Endothelial cell of umbilical vein (primary cell): ENCODE data around the gene TADA1. TPM values are rescaled to one million over a fixed set of nuclear protein-coding genes. Genes with fewer than 3 reads are reported as not detected.
A peak's percentile ranks its signal among the peaks of the same experiment; 100 is the strongest.

Source experiments
- BruUV-seq: library from RNA; stranded (reverse); fragments of 400-500 nt; replicated peaks from 2 replicates; lab custom pipeline; 2021; lab: Mats Ljungman, UMichigan
- CTCF ChIA-PET: fragments of 300-600, 350-600 bp; sonication (Branson Sonifier 250); formaldehyde crosslinking; loops from one replicate; lab custom pipeline; 2021; ENCODE audit warnings: antibody characterized with exemption, inconsistent platforms; lab: Charles Lee
- POLR2A ChIA-PET: fragments of 300-600, 350-600 bp; sonication (Branson Sonifier 250); formaldehyde crosslinking; loops from one replicate; lab custom pipeline; 2021; ENCODE audit warnings: antibody characterized with exemption, inconsistent platforms; lab: Charles Lee
- DNase-seq: peaks from one replicate; pipeline ENCODE4 v3.0.0-alpha.2; 2011; ENCODE audit warnings: low read depth, low spot score
- FAIRE-seq: peaks from 2 replicates; lab custom pipeline; 2011; peaks lifted over from hg19 to GRCh38; lab: Jason Lieb, UNC
- H2AFZ ChIP-seq: 2 replicates; pipeline ENCODE4 v1.6.0; 2012; ENCODE audit warnings: low read depth, low read length, control low read depth, inconsistent platforms
- H3K27ac ChIP-seq: 2 replicates; pipeline ENCODE4 v1.5.1; 2011; ENCODE audit warnings: low read depth, mild to moderate bottlenecking, control low read depth, low read length, moderate library complexity; ENCODE audit not compliant: insufficient read depth
- H3K27me3 ChIP-seq, 2 experiments: 2 replicates each; pipeline versions ENCODE4 v1.6.0 to v1.6.1; 2011; ENCODE audit warnings: low read length in 2 of 2, mixed read lengths in 1 of 2; ENCODE audit not compliant: control insufficient read depth in 2 of 2, insufficient read depth in 2 of 2
- H3K36me3 ChIP-seq, 2 experiments: 2 replicates in 1 of 2; 3 replicates in 1 of 2; pipeline ENCODE4 v1.5.1; 2011; ENCODE audit warnings: low read length in 2 of 2, mild to moderate bottlenecking in 1 of 2, moderate library complexity in 1 of 2; ENCODE audit not compliant: control insufficient read depth in 2 of 2, insufficient read depth in 2 of 2; ENCODE audit errors: extremely low read depth in 1 of 2
- H3K4me1 ChIP-seq: 3 replicates; pipeline ENCODE4 v1.5.1; 2011; ENCODE audit warnings: mild to moderate bottlenecking, low read length; ENCODE audit not compliant: control insufficient read depth, insufficient read depth; ENCODE audit errors: extremely low read depth
- H3K4me2 ChIP-seq: 2 replicates; pipeline ENCODE4 v1.6.1; 2011; ENCODE audit warnings: low read length, control low read depth, mixed read lengths; ENCODE audit not compliant: insufficient read depth
- H3K4me3 ChIP-seq, 3 experiments: fragments of 200-600 bp in 1 of 3; sonication (generic), shearing (Covaris generic) in 1 of 3; replicated peaks in 1 of 3; 2 replicates each; pipeline ENCODE4 v1.5.1; 2011 to 2016; ENCODE audit warnings: control low read depth in 3 of 3, low read length in 3 of 3, mild to moderate bottlenecking in 2 of 3, inconsistent platforms in 1 of 3, low read depth in 1 of 3, moderate library complexity in 1 of 3; ENCODE audit not compliant: insufficient read depth in 1 of 3
- H3K79me2 ChIP-seq: 2 replicates; pipeline ENCODE4 v1.6.0; 2012; ENCODE audit warnings: low read length, inconsistent platforms; ENCODE audit not compliant: control insufficient read depth, insufficient read depth
- H3K9ac ChIP-seq: replicated peaks from 2 replicates; pipeline ENCODE3; 2011; ENCODE audit warnings: low read length, control low read depth; ENCODE audit not compliant: insufficient read depth; ENCODE audit errors: extremely low read depth
- H3K9me1 ChIP-seq: replicated peaks from 3 replicates; pipeline ENCODE4 v1.6.0; 2011; ENCODE audit warnings: mild to moderate bottlenecking, low read length; ENCODE audit not compliant: control insufficient read depth, insufficient read depth; ENCODE audit errors: extremely low read depth
- H3K9me3 ChIP-seq: replicated peaks from 2 replicates; pipeline ENCODE4 v1.5.1; 2012; ENCODE audit warnings: low read length, inconsistent platforms; ENCODE audit not compliant: control insufficient read depth, insufficient read depth
- H4K20me1 ChIP-seq: replicated peaks from 2 replicates; pipeline ENCODE3; 2011; ENCODE audit warnings: mild to moderate bottlenecking, low read length; ENCODE audit not compliant: control insufficient read depth, insufficient read depth; ENCODE audit errors: extremely low read depth
- EZH2 ChIP-seq: IDR thresholded peaks from 2 replicates; pipeline ENCODE4 v1.6.1; 2012; ENCODE audit warnings: borderline replicate concordance, low read depth, mild to moderate bottlenecking, moderate library complexity, low read length, inconsistent platforms; ENCODE audit not compliant: severe bottlenecking
- GATA2 ChIP-seq: IDR thresholded peaks from 2 replicates; pipeline ENCODE4 v1.7.0; 2011; ENCODE audit warnings: low read depth, mild to moderate bottlenecking, moderate library complexity, mixed read lengths, low read length; ENCODE audit not compliant: insufficient read length, insufficient read depth
- dilution Hi-C: fragments of 300-500 bp; cut with MboI; formaldehyde crosslinking; loops from one replicate; pipeline ENCODE4 v1.15.0; 2019; ENCODE audit warnings: low sequenced_read_pairs; ENCODE audit not compliant: extremely low pct_ligation_motif_present
- intact Hi-C: fragments of 100-400 bp; cut with micrococcal nuclease; formaldehyde crosslinking; loops from one replicate; pipeline ENCODE4 v1.10.0; 2022
- polyA plus RNA-seq, 4 experiments: library from polyadenylated mRNA; depleted of rRNA in 3 of 4; stranded (reverse) in 3 of 4; unstranded in 1 of 4; fragments of >200 nt; gene quantifications; 2 replicates each; pipeline versions ENCODE4 v1.2.1 to v1.2.3, GENCODE V29; 2011 to 2012; ENCODE audit warnings: missing spikeins in 1 of 4
- total RNA-seq: library from RNA; stranded (reverse); gene quantifications from 2 replicates; pipeline ENCODE4 v1.2.3, GENCODE V29; 2021
- TF ChIP-seq, protein P1 (sequence below), 2 donors: IDR thresholded peaks; 1 replicate in 1 of 2; 2 replicates in 1 of 2; pipeline ENCODE4 v1.5.1; 2011; ENCODE audit warnings: low read length in 2 of 2, mild to moderate bottlenecking in 2 of 2, moderate library complexity in 2 of 2, control low read depth in 1 of 2, inconsistent platforms in 1 of 2, low read depth in 1 of 2; ENCODE audit not compliant: insufficient read depth in 1 of 2; ENCODE audit errors: extremely low read depth in 1 of 2

The TADA1 gene
- total and polyA plus RNA-seq, 2 donors (not counting 3 experiments of a cell fraction or from before 2014, with no cell fraction given): 7.0 to 7.9 TPM

DNA sequence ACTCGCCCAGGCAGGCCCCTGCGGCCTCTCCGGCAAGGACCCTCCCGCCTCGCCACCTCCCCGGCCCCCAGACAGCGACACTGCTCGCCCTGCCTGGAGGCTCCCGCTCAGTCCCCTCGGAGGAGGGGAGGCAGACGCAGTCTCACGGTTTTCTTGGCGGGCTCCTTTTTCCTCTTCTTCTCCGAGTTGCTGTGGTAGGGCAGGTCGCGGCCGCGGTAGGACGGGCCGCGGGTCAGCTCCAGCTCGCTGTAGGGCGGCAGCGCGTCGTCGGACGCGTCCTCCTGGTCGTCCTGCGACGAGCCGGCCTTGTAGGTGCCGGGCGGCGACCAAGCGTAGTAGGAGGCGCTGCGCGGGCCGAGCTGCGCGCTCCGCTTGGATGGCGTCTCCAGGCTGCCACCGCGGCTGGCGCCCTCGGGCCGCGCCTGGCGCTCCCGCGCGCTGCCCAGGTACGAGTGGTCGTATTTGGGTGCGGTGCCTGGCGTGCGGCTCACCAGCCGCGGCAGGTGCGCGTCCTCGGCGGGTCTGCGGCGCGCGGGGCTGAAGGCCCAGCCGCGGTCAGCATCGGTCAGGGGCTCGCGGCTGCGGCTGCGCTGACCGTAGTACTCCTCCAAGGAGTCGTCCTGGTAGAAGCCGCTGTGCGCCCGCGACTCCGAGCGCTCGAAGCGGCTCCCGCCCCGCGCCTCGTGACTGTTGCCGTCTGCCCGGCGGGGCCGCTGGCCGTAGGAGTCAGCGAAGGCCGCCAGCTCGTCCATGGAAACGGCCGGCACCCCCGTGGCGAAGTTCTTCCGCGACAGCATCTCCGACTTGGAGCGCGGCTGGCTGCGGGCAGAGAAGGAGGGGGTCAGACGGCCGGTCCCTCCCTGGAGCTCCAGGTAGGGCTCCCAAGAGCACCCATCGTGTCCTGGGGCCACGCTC, 44.8 kb upstream of the TADA1 start:
- TF ChIP-seq GATA2 (no peak), EZH2 (peak; percentile 93)
- H2AFZ ChIP-seq: no peak overlapping the region
- H3K9ac ChIP-seq: no peak overlapping the region
- FAIRE-seq (no peak), DNase-seq (no peak)
- no peaks in the 10 kb centered on the region for H3K9me3 ChIP-seq
- H3K27me3 ChIP-seq: peaks cover 42 to 55% of the 10 kb centered on the region in 2 experiments
- H3K79me2 ChIP-seq: no peaks in the 10 kb centered on the region
- CTCF ChIA-PET: interaction anchor here (0.7 kb wide), 1 partner anchor 9 kb away, joined by 3 read pairs; no protein-coding TSS in a partner anchor
- H3K4me2 ChIP-seq: no peak overlapping the region
- H3K27ac ChIP-seq: no peak overlapping the region
- no peaks in the 10 kb centered on the region for H3K9me1 ChIP-seq
- no peaks in the 10 kb centered on the region for H4K20me1 ChIP-seq
- H3K4me1 ChIP-seq: no peaks in the 10 kb centered on the region
- no peak overlapping the region for H3K4me3 ChIP-seq
- POLR2A ChIA-PET: no interaction called here
- dilution Hi-C loops (no loop called here), intact Hi-C loops (no loop called here)
- H3K36me3 ChIP-seq: no peaks in the 10 kb centered on the region
- BruUV-seq: no TSS peak

DNA sequence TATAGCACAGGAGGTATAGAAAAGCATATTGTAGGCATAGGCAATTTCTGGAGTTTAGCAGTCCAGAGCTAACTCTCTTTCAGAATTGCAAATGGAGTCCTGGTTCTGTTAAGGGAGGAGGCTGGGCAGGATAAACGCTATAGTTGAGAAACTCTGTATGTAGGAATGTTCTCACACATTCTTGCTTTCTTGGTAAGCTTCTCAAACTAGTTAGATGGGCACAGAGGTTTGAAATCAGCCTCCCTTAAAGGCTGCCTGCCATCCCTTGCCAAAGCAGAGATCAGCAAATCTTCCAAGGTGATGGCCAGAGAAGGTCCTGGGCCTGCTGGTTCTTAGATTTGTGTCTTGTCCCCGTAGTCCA, 42.9 kb upstream of the TADA1 start:
- CTCF ChIA-PET: interaction anchor here (1.8 kb wide), 1 partner anchor 9 kb away, joined by 13 read pairs; no protein-coding TSS in a partner anchor
- H3K79me2 ChIP-seq: no peaks in the 10 kb centered on the region
- no peaks in the 10 kb centered on the region for H3K9me1 ChIP-seq
- POLR2A ChIA-PET: no interaction called here
- FAIRE-seq (no peak), DNase-seq (no peak)
- H3K4me2 ChIP-seq: no peak overlapping the region
- H3K9me3 ChIP-seq: no peaks in the 10 kb centered on the region
- H2AFZ ChIP-seq: no peak overlapping the region
- H4K20me1 ChIP-seq: no peaks in the 10 kb centered on the region
- H3K27ac ChIP-seq: no peak overlapping the region
- H3K9ac ChIP-seq: no peak overlapping the region
- H3K36me3 ChIP-seq: no peaks in the 10 kb centered on the region
- H3K4me3 ChIP-seq: no peak overlapping the region
- intact Hi-C loops (no loop called here), dilution Hi-C loops (no loop called here)
- TF ChIP-seq, protein P1, sequence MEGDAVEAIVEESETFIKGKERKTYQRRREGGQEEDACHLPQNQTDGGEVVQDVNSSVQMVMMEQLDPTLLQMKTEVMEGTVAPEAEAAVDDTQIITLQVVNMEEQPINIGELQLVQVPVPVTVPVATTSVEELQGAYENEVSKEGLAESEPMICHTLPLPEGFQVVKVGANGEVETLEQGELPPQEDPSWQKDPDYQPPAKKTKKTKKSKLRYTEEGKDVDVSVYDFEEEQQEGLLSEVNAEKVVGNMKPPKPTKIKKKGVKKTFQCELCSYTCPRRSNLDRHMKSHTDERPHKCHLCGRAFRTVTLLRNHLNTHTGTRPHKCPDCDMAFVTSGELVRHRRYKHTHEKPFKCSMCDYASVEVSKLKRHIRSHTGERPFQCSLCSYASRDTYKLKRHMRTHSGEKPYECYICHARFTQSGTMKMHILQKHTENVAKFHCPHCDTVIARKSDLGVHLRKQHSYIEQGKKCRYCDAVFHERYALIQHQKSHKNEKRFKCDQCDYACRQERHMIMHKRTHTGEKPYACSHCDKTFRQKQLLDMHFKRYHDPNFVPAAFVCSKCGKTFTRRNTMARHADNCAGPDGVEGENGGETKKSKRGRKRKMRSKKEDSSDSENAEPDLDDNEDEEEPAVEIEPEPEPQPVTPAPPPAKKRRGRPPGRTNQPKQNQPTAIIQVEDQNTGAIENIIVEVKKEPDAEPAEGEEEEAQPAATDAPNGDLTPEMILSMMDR (IDR thresholded peaks at IDR 0.05; ENCODE audit: extremely low read depth in 1 of 2, insufficient read depth in 1 of 2, low read depth in 1 of 2, low read length in 2 of 2): no peak
- peaks cover 45 to 57% of the 10 kb centered on the region in 2 experiments for H3K27me3 ChIP-seq
- no TSS peak for BruUV-seq
- no peaks in the 10 kb centered on the region for H3K4me1 ChIP-seq
